ENCODE data around the gene IGF2.
"Not testable (repeated sequence)": the region's sequence is repeated elsewhere in the genome, so short reads cannot be mapped to it uniquely, and the experiment has no call there.

The IGF2 gene, protein sequence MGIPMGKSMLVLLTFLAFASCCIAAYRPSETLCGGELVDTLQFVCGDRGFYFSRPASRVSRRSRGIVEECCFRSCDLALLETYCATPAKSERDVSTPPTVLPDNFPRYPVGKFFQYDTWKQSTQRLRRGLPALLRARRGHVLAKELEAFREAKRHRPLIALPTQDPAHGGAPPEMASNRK

GRCh38 chr11:2139123-2139521 lies at the start of gene IGF2:
Gene IGF2, minus strand, starts transcription at chr11:2139389. Its CDS starts 3,866 bp downstream, at chr11:2135523.
- no peak for DNase-seq (ENCODE audit: low spot score)

GRCh38 chr11:2188745-2189144 lies 49.6 kb upstream of the IGF2 start:
- no peak for DNase-seq (ENCODE audit: low spot score)

DNA sequence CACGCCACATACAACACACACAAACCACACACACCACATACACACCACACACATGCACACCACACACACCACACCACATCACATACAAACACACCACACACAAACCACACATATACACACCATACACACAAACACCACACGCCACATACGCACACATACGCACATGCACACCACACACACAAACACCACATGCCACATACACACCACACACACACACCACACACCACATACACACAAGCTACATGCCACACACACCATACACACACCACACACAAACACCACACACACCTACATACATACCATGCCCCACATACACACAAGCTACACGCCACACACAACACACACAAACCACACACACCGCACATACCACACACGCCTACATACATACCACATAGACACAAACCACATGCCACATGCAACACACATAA lies 48.1 kb upstream of the IGF2 start:
- no peak for DNase-seq (ENCODE audit: low spot score)

GRCh38 chr11:2186669-2187279 lies 47.6 kb upstream of the IGF2 start:
- DNase-seq (ENCODE audit: low spot score), result peak; percentile 67

GRCh38 chr11:2185324-2186085 lies 46.3 kb upstream of the IGF2 start:
- DNase-seq (ENCODE audit: low spot score), result no peak

- no peak for DNase-seq (ENCODE audit: low spot score)
Observed at GRCh38 chr11:2182692-2183474, 43.7 kb upstream of the IGF2 start.

DNA sequence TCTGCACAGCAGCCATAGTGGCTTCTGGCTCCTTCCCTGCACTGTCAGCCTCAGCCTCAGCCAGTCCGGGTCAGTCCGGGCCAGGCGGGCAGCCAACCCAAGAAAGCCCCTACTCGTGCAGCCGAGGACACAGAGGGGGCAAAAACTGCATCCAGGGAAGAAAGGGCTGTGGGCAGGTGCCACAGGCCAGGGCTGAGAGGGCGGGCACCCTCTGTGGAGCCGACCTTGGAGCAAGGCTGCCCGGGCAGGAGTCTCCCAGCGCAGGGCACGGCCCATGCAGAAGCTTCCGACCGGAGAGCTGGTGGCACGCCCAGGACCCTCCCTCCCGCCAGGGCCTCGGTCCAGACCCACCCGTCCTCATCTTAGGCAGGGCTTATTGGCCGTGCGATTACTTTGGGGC lies 42.9 kb upstream of the IGF2 start:
- no peak for DNase-seq (ENCODE audit: low spot score)

DNA sequence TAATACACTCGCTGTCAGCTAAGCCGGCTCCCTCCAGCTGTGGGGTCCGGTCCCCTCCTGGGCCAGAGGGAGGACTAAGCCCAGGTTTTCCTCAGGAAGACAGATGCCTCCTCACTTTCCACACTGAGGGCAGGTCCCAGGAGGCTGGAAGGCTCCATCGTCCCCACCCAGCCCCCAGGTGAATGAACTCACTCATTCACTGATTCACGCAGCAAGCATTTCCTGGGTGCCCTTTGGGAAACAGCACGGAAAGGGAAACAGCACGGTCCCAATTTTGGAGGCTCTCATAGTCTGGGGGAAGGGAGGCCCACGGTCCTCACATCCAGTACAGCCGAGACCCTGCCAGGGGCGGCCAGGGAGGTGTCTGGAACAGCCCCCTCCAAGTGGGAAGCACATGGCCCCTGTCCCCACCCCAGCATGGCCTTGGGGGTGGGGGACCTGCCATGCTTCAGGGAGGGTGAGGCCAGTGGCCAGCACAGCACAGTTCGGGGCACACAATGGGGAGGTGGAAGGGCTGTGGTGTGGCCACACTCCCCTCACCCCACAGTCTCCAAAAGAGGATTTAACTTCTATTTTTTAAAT lies 41.7 kb upstream of the IGF2 start:
- DNase-seq (ENCODE audit: low spot score), result no peak

DNA sequence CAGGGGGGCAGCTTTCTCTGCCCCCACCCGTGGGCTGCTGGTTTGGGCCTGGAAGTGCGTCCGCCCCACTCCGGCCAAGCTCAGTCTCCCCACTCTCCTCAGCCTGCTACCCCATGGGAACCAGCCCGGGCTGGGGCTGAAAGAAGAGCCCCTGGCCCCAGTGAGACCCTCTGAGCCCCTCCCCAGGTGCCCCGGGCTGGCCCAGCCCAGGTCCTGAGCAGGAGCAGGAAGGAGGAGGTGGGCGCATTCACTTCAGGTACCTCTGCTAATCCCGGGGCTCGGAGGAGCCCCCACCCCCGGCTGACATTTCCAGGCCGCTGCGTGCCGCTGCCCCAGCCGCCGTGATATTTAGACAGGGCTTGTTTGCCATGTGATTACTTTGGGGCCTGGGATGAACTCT lies 41.2 kb upstream of the IGF2 start:
- no peak for DNase-seq (ENCODE audit: low spot score)

DNA sequence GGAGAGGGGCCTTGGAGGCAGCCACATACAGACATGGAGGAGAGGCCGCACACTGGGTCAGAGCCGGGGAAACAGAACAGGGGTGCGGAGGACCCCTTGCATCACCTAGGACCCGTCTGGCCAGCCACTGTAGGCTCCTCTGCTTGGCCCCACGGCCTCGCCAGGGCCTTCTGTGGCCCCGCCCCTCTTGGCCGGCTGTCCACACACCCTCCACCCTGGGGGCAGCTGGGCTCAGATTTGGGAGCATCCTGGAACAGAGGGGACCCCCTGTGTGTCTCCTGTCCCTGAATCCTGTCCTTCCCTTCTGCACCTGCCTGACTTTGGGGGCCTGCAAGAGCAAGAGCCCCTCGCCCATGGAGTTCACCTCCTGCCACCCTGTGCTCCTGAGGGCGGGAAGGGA lies 40.3 kb upstream of the IGF2 start:
- DNase-seq (ENCODE audit: low spot score), result no peak

- DNase-seq (ENCODE audit: low spot score), result peak; percentile 59
Observed at GRCh38 chr11:2178906-2179494, 39.8 kb upstream of the IGF2 start.

DNA sequence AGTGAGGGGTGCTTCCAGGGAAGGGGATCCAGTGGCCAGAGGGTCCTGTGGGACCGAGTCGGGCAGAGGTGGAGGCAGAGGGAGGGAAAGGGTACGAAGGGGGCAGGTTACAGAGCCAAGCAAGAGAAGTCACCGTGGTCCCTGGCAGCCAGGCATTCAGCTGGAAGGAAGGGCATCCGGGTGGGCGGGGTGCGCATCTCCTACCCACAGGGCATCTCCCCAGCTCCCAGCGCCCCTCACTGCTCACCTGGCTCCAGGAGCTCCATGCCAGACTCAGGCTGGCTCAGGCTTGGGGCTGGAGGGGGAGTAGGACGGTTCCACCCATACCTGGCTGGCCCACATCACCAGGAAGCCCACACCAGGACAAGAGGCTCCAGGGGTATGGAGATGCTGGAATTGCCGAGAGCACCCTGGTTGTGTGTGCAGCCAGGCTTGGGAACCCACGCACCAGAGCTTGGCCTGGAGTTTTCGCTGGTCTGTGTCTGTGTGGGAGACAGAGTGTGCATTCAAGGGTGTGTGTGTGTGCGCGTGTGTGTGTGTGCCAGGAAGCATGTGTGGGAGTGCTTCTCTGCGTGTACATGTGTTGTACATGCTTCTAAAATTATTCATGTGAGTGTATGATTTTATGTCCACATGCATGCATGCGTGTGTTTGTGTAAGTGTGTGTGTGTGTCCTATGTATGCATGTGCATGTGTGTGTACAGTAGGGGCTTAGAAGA lies 39.0 kb upstream of the IGF2 start:
- not testable (repeated sequence) for DNase-seq (ENCODE audit: low spot score)

GRCh38 chr11:2177076-2177475 lies 37.9 kb upstream of the IGF2 start:
- no peak for DNase-seq (ENCODE audit: low spot score)

- no peak for DNase-seq (ENCODE audit: low spot score)
Observed at GRCh38 chr11:2176389-2176900, 37.3 kb upstream of the IGF2 start.

DNA sequence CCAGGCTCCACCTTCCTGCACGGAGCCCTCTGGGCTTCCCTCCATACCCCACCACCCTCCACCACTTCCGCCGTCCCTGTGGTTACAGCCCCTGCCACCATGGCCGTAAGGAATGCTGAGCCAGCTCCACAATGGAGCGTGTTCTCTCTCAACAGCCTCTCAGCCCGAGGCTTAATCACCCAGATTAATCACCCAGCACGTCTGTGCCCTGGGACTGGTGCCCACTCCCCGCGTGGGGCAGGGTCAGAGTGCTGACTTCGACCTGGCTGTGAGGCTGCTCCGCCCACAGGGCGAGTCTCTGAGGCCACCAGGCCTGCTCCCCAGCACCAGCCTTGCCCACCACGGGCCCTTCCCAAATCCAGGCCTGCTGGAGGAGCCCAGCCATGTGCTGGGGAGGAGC lies 36.5 kb upstream of the IGF2 start:
- peak; percentile 79 for DNase-seq (ENCODE audit: low spot score)

GRCh38 chr11:2174361-2174760 lies 35.2 kb upstream of the IGF2 start:
- DNase-seq (ENCODE audit: low spot score), result no peak

GRCh38 chr11:2173761-2174160 lies 34.6 kb upstream of the IGF2 start:
- no peak for DNase-seq (ENCODE audit: low spot score)

GRCh38 chr11:2173150-2173693 lies 34.0 kb upstream of the IGF2 start:
- DNase-seq (ENCODE audit: low spot score), result no peak

GRCh38 chr11:2172676-2173075 lies 33.5 kb upstream of the IGF2 start:
- DNase-seq (ENCODE audit: low spot score), result no peak

- DNase-seq (ENCODE audit: low spot score), result no peak
Observed at GRCh38 chr11:2171591-2172003, 32.4 kb upstream of the IGF2 start, which contains the start of gene TH. Gene TH, minus strand, starts transcription at chr11:2171815. Its CDS starts 29 bp downstream, at chr11:2171786.
